Endothelial cell of umbilical vein (primary cell): ENCODE results near the gene ASMT. TPM values are rescaled to one million over a fixed set of nuclear protein-coding genes. Genes with fewer than 3 reads are reported as not detected.

Experiments
- BruUV-seq: library from RNA; stranded (reverse); fragments of 400-500 nt; replicated peaks from 2 replicates; lab custom pipeline; 2021; lab: Mats Ljungman, UMichigan
- CTCF ChIA-PET: fragments of 300-600, 350-600 bp; sonication (Branson Sonifier 250); formaldehyde crosslinking; loops from one replicate; lab custom pipeline; 2021; ENCODE audit warnings: antibody characterized with exemption, inconsistent platforms; lab: Charles Lee
- POLR2A ChIA-PET: fragments of 300-600, 350-600 bp; sonication (Branson Sonifier 250); formaldehyde crosslinking; loops from one replicate; lab custom pipeline; 2021; ENCODE audit warnings: antibody characterized with exemption, inconsistent platforms; lab: Charles Lee
- DNase-seq: peaks from one replicate; pipeline ENCODE4 v3.0.0-alpha.2; 2011; ENCODE audit warnings: low read depth, low spot score
- FAIRE-seq: peaks from 2 replicates; lab custom pipeline; 2011; peaks lifted over from hg19 to GRCh38; lab: Jason Lieb, UNC
- H2AFZ ChIP-seq: 2 replicates; pipeline ENCODE4 v1.6.0; 2012; ENCODE audit warnings: low read depth, low read length, control low read depth, inconsistent platforms
- H3K27ac ChIP-seq: 2 replicates; pipeline ENCODE4 v1.5.1; 2011; ENCODE audit warnings: low read depth, mild to moderate bottlenecking, control low read depth, low read length, moderate library complexity; ENCODE audit not compliant: insufficient read depth
- H3K27me3 ChIP-seq, 2 experiments: 2 replicates each; pipeline versions ENCODE4 v1.6.0 to v1.6.1; 2011; ENCODE audit warnings: low read length in 2 of 2, mixed read lengths in 1 of 2; ENCODE audit not compliant: control insufficient read depth in 2 of 2, insufficient read depth in 2 of 2
- H3K36me3 ChIP-seq, 2 experiments: 2 replicates in 1 of 2; 3 replicates in 1 of 2; pipeline ENCODE4 v1.5.1; 2011; ENCODE audit warnings: low read length in 2 of 2, mild to moderate bottlenecking in 1 of 2, moderate library complexity in 1 of 2; ENCODE audit not compliant: control insufficient read depth in 2 of 2, insufficient read depth in 2 of 2; ENCODE audit errors: extremely low read depth in 1 of 2
- H3K4me1 ChIP-seq: 3 replicates; pipeline ENCODE4 v1.5.1; 2011; ENCODE audit warnings: mild to moderate bottlenecking, low read length; ENCODE audit not compliant: control insufficient read depth, insufficient read depth; ENCODE audit errors: extremely low read depth
- H3K4me2 ChIP-seq: 2 replicates; pipeline ENCODE4 v1.6.1; 2011; ENCODE audit warnings: low read length, control low read depth, mixed read lengths; ENCODE audit not compliant: insufficient read depth
- H3K4me3 ChIP-seq, 3 experiments: fragments of 200-600 bp in 1 of 3; sonication (generic), shearing (Covaris generic) in 1 of 3; replicated peaks in 1 of 3; 2 replicates each; pipeline ENCODE4 v1.5.1; 2011 to 2016; ENCODE audit warnings: control low read depth in 3 of 3, low read length in 3 of 3, mild to moderate bottlenecking in 2 of 3, inconsistent platforms in 1 of 3, low read depth in 1 of 3, moderate library complexity in 1 of 3; ENCODE audit not compliant: insufficient read depth in 1 of 3
- H3K79me2 ChIP-seq: 2 replicates; pipeline ENCODE4 v1.6.0; 2012; ENCODE audit warnings: low read length, inconsistent platforms; ENCODE audit not compliant: control insufficient read depth, insufficient read depth
- H3K9ac ChIP-seq: replicated peaks from 2 replicates; pipeline ENCODE3; 2011; ENCODE audit warnings: low read length, control low read depth; ENCODE audit not compliant: insufficient read depth; ENCODE audit errors: extremely low read depth
- H3K9me1 ChIP-seq: replicated peaks from 3 replicates; pipeline ENCODE4 v1.6.0; 2011; ENCODE audit warnings: mild to moderate bottlenecking, low read length; ENCODE audit not compliant: control insufficient read depth, insufficient read depth; ENCODE audit errors: extremely low read depth
- H3K9me3 ChIP-seq: replicated peaks from 2 replicates; pipeline ENCODE4 v1.5.1; 2012; ENCODE audit warnings: low read length, inconsistent platforms; ENCODE audit not compliant: control insufficient read depth, insufficient read depth
- H4K20me1 ChIP-seq: replicated peaks from 2 replicates; pipeline ENCODE3; 2011; ENCODE audit warnings: mild to moderate bottlenecking, low read length; ENCODE audit not compliant: control insufficient read depth, insufficient read depth; ENCODE audit errors: extremely low read depth
- EZH2 ChIP-seq: IDR thresholded peaks from 2 replicates; pipeline ENCODE4 v1.6.1; 2012; ENCODE audit warnings: borderline replicate concordance, low read depth, mild to moderate bottlenecking, moderate library complexity, low read length, inconsistent platforms; ENCODE audit not compliant: severe bottlenecking
- FOS ChIP-seq: IDR thresholded peaks from 2 replicates; pipeline ENCODE4 v1.6.1; 2011; ENCODE audit warnings: mild to moderate bottlenecking, low read length, moderate library complexity, borderline replicate concordance; ENCODE audit not compliant: insufficient read depth
- GATA2 ChIP-seq: IDR thresholded peaks from 2 replicates; pipeline ENCODE4 v1.7.0; 2011; ENCODE audit warnings: low read depth, mild to moderate bottlenecking, moderate library complexity, mixed read lengths, low read length; ENCODE audit not compliant: insufficient read length, insufficient read depth
- JUN ChIP-seq: IDR thresholded peaks from 2 replicates; pipeline ENCODE4 v1.6.1; 2011; ENCODE audit warnings: borderline replicate concordance, low read depth; ENCODE audit not compliant: insufficient read length, insufficient read depth
- MYC ChIP-seq: IDR thresholded peaks from one replicate; pipeline ENCODE4 v1.6.1; 2011; ENCODE audit warnings: mild to moderate bottlenecking, low read depth, low read length
- POLR2A ChIP-seq: IDR thresholded peaks from 2 replicates; pipeline ENCODE4 v1.6.1; 2012; ENCODE audit warnings: low read depth, mild to moderate bottlenecking, control low read depth, low read length
- POLR2AphosphoS5 ChIP-seq: IDR thresholded peaks from 2 replicates; pipeline ENCODE4 v1.6.1; 2012; ENCODE audit warnings: low read depth, mild to moderate bottlenecking, control low read depth, low read length, moderate library complexity; ENCODE audit not compliant: insufficient read depth
- dilution Hi-C: fragments of 300-500 bp; cut with MboI; formaldehyde crosslinking; loops from one replicate; pipeline ENCODE4 v1.15.0; 2019; ENCODE audit warnings: low sequenced_read_pairs; ENCODE audit not compliant: extremely low pct_ligation_motif_present
- intact Hi-C: fragments of 100-400 bp; cut with micrococcal nuclease; formaldehyde crosslinking; loops from one replicate; pipeline ENCODE4 v1.10.0; 2022
- polyA plus RNA-seq, 4 experiments: library from polyadenylated mRNA; depleted of rRNA in 3 of 4; stranded (reverse) in 3 of 4; unstranded in 1 of 4; fragments of >200 nt; gene quantifications; 2 replicates each; pipeline versions ENCODE4 v1.2.1 to v1.2.3, GENCODE V29; 2011 to 2012; ENCODE audit warnings: missing spikeins in 1 of 4
- total RNA-seq: library from RNA; stranded (reverse); gene quantifications from 2 replicates; pipeline ENCODE4 v1.2.3, GENCODE V29; 2021
- TF ChIP-seq, protein P1 (sequence below): IDR thresholded peaks from 2 replicates; pipeline ENCODE4 v1.6.1; 2011; ENCODE audit not compliant: insufficient read depth, insufficient read length
- TF ChIP-seq, protein P2 (sequence below), 2 donors: IDR thresholded peaks; 1 replicate in 1 of 2; 2 replicates in 1 of 2; pipeline ENCODE4 v1.5.1; 2011; ENCODE audit warnings: low read length in 2 of 2, mild to moderate bottlenecking in 2 of 2, moderate library complexity in 2 of 2, control low read depth in 1 of 2, inconsistent platforms in 1 of 2, low read depth in 1 of 2; ENCODE audit not compliant: insufficient read depth in 1 of 2; ENCODE audit errors: extremely low read depth in 1 of 2

Gene ASMT
- total and polyA plus RNA-seq, 2 donors (not counting 3 experiments of a cell fraction or from before 2014, with no cell fraction given) = not detected

DNA sequence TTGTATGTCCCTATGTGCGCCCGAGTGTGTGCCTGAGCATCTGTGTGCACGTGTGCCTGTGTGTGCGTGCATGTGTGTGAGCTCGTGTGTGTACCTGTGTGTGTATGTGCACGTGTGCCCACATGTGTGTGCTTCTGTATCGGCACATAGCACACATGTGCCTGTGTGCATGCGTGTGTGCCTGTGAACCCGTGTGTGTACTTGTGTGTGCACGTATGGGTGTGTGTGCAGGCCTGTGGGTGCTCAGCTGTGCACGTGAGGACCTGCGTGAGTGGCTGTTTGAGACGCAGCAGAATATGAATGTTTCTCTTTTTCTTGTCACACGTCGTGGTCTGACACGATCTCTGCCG is 19.2 kb upstream of the ASMT start:
- no peak for FAIRE-seq
- dilution Hi-C loops = no loop called here
- H3K79me2 ChIP-seq = peaks cover 51% of the 10 kb centered on the region

More for the DNA sequence above, 19.2 kb upstream of the ASMT start:
- no peak overlapping the region for H2AFZ ChIP-seq
- ChIA-PET CTCF (no interaction called here), POLR2A (no interaction called here)
- H3K27me3 ChIP-seq = no peaks in the 10 kb centered on the region
- no peak overlapping the region for H3K4me2 ChIP-seq
- no peaks in the 10 kb centered on the region for H3K9me1 ChIP-seq
- H3K4me3 ChIP-seq = no peak overlapping the region
- no peak overlapping the region for H3K27ac ChIP-seq
- peaks cover 2% of the 10 kb centered on the region for H3K4me1 ChIP-seq
- DNase-seq = no peak
- BruUV-seq = no TSS peak
- H4K20me1 ChIP-seq = no peaks in the 10 kb centered on the region
- intact Hi-C loops = no loop called here
- peaks cover 16 to 54% of the 10 kb centered on the region in 2 experiments for H3K36me3 ChIP-seq
- no peaks in the 10 kb centered on the region for H3K9me3 ChIP-seq
- no peak for TF ChIP-seq POLR2A
- TF ChIP-seq POLR2AphosphoS5 = no peak
- no peak for TF ChIP-seq MYC
- TF ChIP-seq JUN = no peak
- TF ChIP-seq GATA2 = no peak
- TF ChIP-seq FOS = no peak
- TF ChIP-seq, protein P1, sequence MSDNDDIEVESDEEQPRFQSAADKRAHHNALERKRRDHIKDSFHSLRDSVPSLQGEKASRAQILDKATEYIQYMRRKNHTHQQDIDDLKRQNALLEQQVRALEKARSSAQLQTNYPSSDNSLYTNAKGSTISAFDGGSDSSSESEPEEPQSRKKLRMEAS = no peak
- TF ChIP-seq, protein P2, sequence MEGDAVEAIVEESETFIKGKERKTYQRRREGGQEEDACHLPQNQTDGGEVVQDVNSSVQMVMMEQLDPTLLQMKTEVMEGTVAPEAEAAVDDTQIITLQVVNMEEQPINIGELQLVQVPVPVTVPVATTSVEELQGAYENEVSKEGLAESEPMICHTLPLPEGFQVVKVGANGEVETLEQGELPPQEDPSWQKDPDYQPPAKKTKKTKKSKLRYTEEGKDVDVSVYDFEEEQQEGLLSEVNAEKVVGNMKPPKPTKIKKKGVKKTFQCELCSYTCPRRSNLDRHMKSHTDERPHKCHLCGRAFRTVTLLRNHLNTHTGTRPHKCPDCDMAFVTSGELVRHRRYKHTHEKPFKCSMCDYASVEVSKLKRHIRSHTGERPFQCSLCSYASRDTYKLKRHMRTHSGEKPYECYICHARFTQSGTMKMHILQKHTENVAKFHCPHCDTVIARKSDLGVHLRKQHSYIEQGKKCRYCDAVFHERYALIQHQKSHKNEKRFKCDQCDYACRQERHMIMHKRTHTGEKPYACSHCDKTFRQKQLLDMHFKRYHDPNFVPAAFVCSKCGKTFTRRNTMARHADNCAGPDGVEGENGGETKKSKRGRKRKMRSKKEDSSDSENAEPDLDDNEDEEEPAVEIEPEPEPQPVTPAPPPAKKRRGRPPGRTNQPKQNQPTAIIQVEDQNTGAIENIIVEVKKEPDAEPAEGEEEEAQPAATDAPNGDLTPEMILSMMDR (IDR thresholded peaks at IDR 0.05; ENCODE audit: extremely low read depth in 1 of 2, insufficient read depth in 1 of 2, low read depth in 1 of 2, low read length in 2 of 2) = no peak
- TF ChIP-seq EZH2 = no peak
- no peak overlapping the region for H3K9ac ChIP-seq
